GM12872 (cell line): ENCODE measurements around the gene STARD13.

ENCODE experiments used
- CTCF ChIP-seq: IDR thresholded peaks from 3 replicates; pipeline ENCODE4 v1.5.1; 2011; ENCODE audit warnings: low read depth, mild to moderate bottlenecking, low read length, moderate library complexity; ENCODE audit not compliant: insufficient read depth

The STARD13 gene

GRCh38 chr13:33105387-33106005 is 180.1 kb downstream of the STARD13 start:
- no peak for TF ChIP-seq CTCF

- no peak for TF ChIP-seq CTCF
These were observed 182.1 kb downstream of the STARD13 start for GRCh38 chr13:33103457-33103856.

- TF ChIP-seq CTCF, result no peak
These were observed 183.7 kb downstream of the STARD13 start for GRCh38 chr13:33101835-33102234.

GRCh38 chr13:33100886-33101285 is 184.7 kb downstream of the STARD13 start:
- no peak for TF ChIP-seq CTCF

GRCh38 chr13:33099860-33100259 is 185.7 kb downstream of the STARD13 start:
- TF ChIP-seq CTCF, result no peak

GRCh38 chr13:33096886-33097605 is 188.5 kb downstream of the STARD13 start:
- TF ChIP-seq CTCF, result no peak

GRCh38 chr13:33092073-33092987 is 193.2 kb downstream of the STARD13 start:
- TF ChIP-seq CTCF, result no peak
